A549 treated with RU486 at 1 μM for 4 hours (cell line): Measurements from ENCODE around the gene ARRDC4. TPM values are rescaled to one million over a fixed set of nuclear protein-coding genes. Genes with fewer than 3 reads are reported as not detected.

ENCODE experiments used
- total RNA-seq: library from RNA; stranded (reverse); fragments of 200-300 nt; extraction: Qiagen RNA extraction; gene quantifications from 5 replicates; pipeline ENCODE4 v1.2.3, GENCODE V29; 2022; ENCODE audit warnings: low read depth

Gene ARRDC4, protein sequence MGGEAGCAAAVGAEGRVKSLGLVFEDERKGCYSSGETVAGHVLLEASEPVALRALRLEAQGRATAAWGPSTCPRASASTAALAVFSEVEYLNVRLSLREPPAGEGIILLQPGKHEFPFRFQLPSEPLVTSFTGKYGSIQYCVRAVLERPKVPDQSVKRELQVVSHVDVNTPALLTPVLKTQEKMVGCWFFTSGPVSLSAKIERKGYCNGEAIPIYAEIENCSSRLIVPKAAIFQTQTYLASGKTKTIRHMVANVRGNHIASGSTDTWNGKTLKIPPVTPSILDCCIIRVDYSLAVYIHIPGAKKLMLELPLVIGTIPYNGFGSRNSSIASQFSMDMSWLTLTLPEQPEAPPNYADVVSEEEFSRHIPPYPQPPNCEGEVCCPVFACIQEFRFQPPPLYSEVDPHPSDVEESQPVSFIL
- total RNA-seq: 0.17 to 0.34 TPM (median 0.23 TPM) in 5 replicates

DNA sequence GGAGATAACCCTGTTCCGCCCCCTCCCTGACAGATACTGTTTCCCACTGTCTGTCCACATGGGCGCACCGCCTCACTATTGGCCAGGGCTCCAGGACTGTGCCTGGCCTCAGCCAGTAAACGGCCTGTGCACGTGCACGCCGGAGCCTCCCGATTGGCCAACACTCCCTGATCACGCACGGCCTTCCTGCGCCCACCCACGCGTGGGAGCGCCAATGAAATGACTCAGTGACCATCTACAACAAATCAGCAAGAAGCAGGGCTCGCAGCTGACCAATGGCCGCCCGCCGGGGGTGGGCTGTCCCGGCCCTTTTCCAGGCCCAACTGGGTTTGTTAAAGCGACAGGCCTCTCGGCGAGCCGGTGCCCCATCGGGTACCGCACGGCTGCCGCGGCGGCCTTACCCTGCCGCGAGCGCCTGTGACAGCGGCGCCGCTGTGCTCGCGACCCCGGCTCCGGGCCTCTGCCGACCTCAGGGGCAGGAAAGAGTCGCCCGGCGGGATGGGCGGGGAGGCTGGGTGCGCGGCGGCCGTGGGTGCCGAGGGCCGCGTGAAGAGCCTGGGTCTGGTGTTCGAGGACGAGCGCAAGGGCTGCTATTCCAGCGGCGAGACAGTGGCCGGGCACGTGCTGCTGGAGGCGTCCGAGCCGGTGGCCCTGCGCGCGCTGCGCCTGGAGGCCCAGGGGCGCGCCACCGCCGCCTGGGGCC is at the start of gene ARRDC4:
ARRDC4 (plus strand) TSS at position 340 of the 703 bp plus-strand sequence; CDS start at position 499, 159 bp downstream.

